Measurements from ENCODE around the gene UQCRFS1.

DNA sequence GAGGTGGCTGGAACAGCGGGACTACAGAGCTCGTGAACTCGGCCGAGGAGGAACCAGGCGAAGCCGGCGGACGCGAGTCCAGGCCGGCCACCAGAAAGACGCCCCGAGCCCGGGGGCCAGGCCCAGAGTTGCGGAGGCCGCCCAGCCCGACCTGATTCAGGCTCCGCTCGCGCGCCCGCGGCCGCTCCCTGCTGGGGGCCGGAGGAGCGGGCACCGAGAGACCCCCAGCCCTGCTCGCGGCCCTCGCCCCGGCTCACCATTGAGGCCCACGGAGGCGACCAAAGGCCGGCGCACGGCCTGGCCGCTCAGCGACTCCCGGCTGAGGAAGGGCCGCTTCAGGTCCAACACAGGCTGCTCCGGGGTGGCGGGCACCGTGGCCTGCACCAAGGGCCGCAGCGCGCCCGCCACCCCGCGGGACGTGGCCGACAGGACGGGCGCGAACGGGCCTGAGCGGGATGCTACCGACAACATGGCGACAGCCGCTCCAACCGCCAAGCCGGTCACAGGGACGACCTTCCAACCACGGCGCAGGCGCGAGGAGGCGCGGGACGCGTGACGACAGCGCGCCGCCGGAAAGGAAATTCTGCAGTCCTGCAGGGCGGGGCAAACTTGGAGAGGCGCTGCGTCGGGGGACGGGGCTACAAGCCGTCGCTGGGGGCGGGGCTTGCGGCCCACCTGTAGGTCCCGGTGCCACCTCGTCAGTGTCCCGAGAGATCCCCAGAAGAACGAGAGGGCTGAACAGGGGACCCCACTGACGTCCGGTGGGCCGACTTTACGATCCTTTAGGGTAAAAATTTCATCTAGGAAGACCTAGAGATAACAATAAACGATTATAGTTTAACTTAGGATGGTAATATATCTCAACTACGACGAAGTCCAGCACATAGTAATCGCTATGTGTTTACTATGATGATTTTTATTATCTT, at the start of gene UQCRFS1:
- TF ChIP-seq EZH2phosphoT487 (IDR thresholded peaks at IDR 0.05; ENCODE audit: low read length) (no peak), EZH2 (optimal IDR thresholded peaks at IDR 0.05; ENCODE audit: low read depth, low read length) (no peak)
- TF ChIP-seq, protein P1, sequence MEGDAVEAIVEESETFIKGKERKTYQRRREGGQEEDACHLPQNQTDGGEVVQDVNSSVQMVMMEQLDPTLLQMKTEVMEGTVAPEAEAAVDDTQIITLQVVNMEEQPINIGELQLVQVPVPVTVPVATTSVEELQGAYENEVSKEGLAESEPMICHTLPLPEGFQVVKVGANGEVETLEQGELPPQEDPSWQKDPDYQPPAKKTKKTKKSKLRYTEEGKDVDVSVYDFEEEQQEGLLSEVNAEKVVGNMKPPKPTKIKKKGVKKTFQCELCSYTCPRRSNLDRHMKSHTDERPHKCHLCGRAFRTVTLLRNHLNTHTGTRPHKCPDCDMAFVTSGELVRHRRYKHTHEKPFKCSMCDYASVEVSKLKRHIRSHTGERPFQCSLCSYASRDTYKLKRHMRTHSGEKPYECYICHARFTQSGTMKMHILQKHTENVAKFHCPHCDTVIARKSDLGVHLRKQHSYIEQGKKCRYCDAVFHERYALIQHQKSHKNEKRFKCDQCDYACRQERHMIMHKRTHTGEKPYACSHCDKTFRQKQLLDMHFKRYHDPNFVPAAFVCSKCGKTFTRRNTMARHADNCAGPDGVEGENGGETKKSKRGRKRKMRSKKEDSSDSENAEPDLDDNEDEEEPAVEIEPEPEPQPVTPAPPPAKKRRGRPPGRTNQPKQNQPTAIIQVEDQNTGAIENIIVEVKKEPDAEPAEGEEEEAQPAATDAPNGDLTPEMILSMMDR (IDR thresholded peaks at IDR 0.05; ENCODE audit: low read length) = no peak
